RPMI7951 (cell line): Measurements from ENCODE around the gene CHRDL1. TPM values are rescaled to one million over a fixed set of nuclear protein-coding genes. Genes with fewer than 3 reads are reported as not detected.
A peak's percentile ranks its signal among the peaks of the same experiment; 100 is the strongest.
"Not testable (repeated sequence)": the region's sequence is repeated elsewhere in the genome, so short reads cannot be mapped to it uniquely, and the experiment has no call there.

Experiments
- DNase-seq: peaks from one replicate; pipeline ENCODE4 v3.0.0-alpha.2; 2012; ENCODE audit warnings: low read depth
- total RNA-seq: library from RNA; depleted of rRNA; stranded (reverse); fragments of >200 nt; shearing (Covaris generic); gene quantifications from 2 replicates; pipeline ENCODE4 v1.2.3, GENCODE V29; 2014

CHRDL1 gene
- total RNA-seq, 1 experiment from 2014 or later = 35.6 TPM

DNA sequence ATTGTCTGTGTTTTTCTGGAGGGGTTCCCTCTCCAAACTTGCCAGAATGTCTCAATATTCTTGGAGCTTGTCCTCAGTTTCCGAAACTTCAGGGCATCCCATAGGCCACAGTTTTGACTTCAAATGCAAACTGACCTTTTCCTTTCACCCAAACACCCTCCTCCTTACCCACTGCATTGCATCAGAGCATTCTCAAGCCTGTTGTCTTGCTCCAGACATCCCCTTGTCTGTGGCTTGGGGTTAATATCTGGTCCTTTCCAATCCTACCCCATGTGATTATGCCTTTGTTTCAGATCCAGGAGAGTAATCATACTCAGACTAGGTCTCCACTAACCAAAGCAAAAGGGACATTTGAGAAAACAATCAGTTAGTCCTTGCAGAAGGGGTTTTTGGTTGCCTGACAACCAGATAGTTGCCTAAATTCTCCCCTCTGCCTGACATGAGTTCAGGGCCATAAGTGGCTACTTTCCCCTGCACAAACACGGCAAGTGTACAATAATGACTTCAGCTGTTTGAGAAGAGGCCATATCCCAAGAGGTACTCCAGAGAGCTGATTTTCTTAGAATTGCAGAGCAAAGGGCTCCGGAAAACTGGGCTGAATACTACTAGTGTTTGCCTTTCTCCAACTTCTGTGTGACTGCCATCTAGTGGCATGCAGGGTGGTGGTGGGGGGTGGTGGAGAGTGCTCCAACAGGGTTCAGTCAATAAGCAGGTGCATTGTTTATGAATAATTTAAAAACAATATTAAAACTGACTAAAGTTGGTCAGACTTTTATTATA lies 130.2 kb downstream of the CHRDL1 start:
- peak; percentile 44 for DNase-seq

DNA sequence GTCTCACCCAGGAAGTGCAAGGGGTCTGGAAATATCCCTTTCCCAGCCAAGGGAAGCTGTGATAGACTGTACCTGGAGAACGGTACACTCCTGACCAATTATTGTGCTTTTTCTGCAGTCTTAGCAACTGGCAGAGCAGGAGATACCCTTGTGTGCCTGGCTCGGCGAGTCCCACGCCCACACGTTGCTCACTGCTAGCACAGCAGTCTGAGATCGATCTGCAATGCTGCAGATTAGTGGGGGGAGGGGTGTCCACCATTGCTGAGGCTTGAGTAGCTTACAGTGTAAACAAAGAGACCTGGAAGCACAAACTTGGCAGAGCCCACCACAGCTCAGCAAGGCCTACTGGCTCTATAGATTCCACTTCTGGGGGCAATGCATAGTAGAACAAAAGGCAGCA lies 138.5 kb downstream of the CHRDL1 start:
- no peak for DNase-seq

DNA sequence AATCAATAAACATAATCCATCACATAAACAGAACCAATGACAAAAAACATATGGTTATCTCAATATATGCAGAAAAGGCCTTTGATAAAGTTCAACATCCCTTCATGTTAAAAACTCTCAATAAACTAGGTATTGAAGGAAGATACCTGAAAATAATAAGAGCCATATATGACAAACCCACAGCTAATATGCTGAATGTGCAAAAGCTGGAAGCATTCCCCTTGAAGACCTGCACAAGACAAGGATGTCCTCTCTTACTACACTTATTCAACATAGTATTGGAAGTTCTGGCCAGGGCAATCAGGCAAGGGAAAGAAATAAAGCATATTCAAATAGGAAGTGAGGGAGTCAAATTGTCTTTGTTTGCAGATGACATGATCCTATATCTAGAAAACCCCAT lies 141.3 kb downstream of the CHRDL1 start:
- not testable (repeated sequence) for DNase-seq

DNA sequence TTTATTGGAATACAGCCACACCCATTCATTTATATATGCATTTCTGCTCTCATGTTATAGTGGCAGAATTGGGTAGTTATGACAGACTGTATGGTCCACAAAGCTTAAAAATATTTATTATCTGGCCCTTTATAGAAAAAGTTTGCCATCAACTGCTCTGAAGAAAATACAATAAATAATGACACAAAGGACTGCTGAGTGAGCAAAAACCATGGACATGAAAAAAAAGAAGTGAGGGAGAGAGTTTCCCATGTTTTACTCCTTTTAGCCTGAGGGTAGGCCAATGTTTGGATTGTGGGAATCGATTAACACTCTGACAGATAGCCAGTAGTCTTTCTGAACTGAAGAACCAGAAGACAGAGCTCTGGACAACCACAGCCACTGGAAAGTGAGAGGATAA lies 149.2 kb downstream of the CHRDL1 start:
- DNase-seq = no peak
